ENCODE measurements around the gene PPFIA1.
A peak's percentile ranks its signal among the peaks of the same experiment; 100 is the strongest.
"Not testable (repeated sequence)": the region's sequence is repeated elsewhere in the genome, so short reads cannot be mapped to it uniquely, and the experiment has no call there.

PPFIA1 gene

GRCh38 chr11:70292863-70293262 lies 22.4 kb downstream of the PPFIA1 start:
- Histone ChIP-seq H3K9me3 (ENCODE audit: control insufficient read depth in 5 of 5, low read length in 5 of 5) (no peaks in the 10 kb centered on the region), H3K4me3 (ENCODE audit: low read depth in 1 of 5, low read length in 5 of 5) (no peak overlapping the region), H3K9ac (ENCODE audit: low read length in 5 of 5) (no peak overlapping the region), H3K4me1 (ENCODE audit: control insufficient read depth in 5 of 5, insufficient read depth in 5 of 5, low read length in 5 of 5) (peaks cover 0 to 5% (median 2%) of the 10 kb centered on the region in 5 donors), H3K36me3 (ENCODE audit: control insufficient read depth in 5 of 5, insufficient read depth in 5 of 5, low read length in 5 of 5) (peaks cover 0 to 47% (median 19%) of the 10 kb centered on the region in 5 donors), H3K27me3 (ENCODE audit: control insufficient read depth in 5 of 5, insufficient read depth in 4 of 5, low read length in 5 of 5) (no peaks in the 10 kb centered on the region), H3K27ac (ENCODE audit: low read depth, low read length) (no peak overlapping the region)

GRCh38 chr11:70295166-70295565 lies 24.7 kb downstream of the PPFIA1 start:
- H3K36me3 ChIP-seq (ENCODE audit: control insufficient read depth in 5 of 5, insufficient read depth in 5 of 5, low read length in 5 of 5) = peaks cover 0 to 53% (median 23%) of the 10 kb centered on the region in 5 donors
- H3K9me3 ChIP-seq (ENCODE audit: control insufficient read depth in 5 of 5, low read length in 5 of 5); H3K9ac ChIP-seq (ENCODE audit: low read length in 5 of 5); H3K4me3 ChIP-seq (ENCODE audit: low read depth in 1 of 5, low read length in 5 of 5); H3K4me1 ChIP-seq (ENCODE audit: control insufficient read depth in 5 of 5, insufficient read depth in 5 of 5, low read length in 5 of 5); H3K27me3 ChIP-seq (ENCODE audit: control insufficient read depth in 5 of 5, insufficient read depth in 4 of 5, low read length in 5 of 5); H3K27ac ChIP-seq (ENCODE audit: low read depth, low read length): not testable (repeated sequence)

- H3K9ac ChIP-seq (ENCODE audit: low read length in 5 of 5) = no peak overlapping the region
- H3K4me3 ChIP-seq (ENCODE audit: low read depth in 1 of 5, low read length in 5 of 5) = no peak overlapping the region
- peaks cover 0 to 51% (median 25%) of the 10 kb centered on the region in 5 donors for H3K36me3 ChIP-seq (ENCODE audit: control insufficient read depth in 5 of 5, insufficient read depth in 5 of 5, low read length in 5 of 5)
- H3K4me1 ChIP-seq (ENCODE audit: control insufficient read depth in 5 of 5, insufficient read depth in 5 of 5, low read length in 5 of 5) = peaks cover 0 to 11% (median 2%) of the 10 kb centered on the region in 5 donors
- no peaks in the 10 kb centered on the region for H3K27me3 ChIP-seq (ENCODE audit: control insufficient read depth in 5 of 5, insufficient read depth in 4 of 5, low read length in 5 of 5)
- H3K27ac ChIP-seq (ENCODE audit: low read depth, low read length) = no peak overlapping the region
- H3K9me3 ChIP-seq (ENCODE audit: control insufficient read depth in 5 of 5, low read length in 5 of 5) = no peaks in the 10 kb centered on the region
Observed at GRCh38 chr11:70296681-70297080, 26.2 kb downstream of the PPFIA1 start.

GRCh38 chr11:70297341-70297740 lies 26.9 kb downstream of the PPFIA1 start:
- Histone ChIP-seq H3K9ac (ENCODE audit: low read length in 5 of 5) (no peak overlapping the region), H3K9me3 (ENCODE audit: control insufficient read depth in 5 of 5, low read length in 5 of 5) (no peaks in the 10 kb centered on the region), H3K27me3 (ENCODE audit: control insufficient read depth in 5 of 5, insufficient read depth in 4 of 5, low read length in 5 of 5) (no peaks in the 10 kb centered on the region), H3K27ac (ENCODE audit: low read depth, low read length) (no peak overlapping the region), H3K4me1 (ENCODE audit: control insufficient read depth in 5 of 5, insufficient read depth in 5 of 5, low read length in 5 of 5) (peaks cover 2 to 18% (median 7%) of the 10 kb centered on the region in 5 donors), H3K36me3 (ENCODE audit: control insufficient read depth in 5 of 5, insufficient read depth in 5 of 5, low read length in 5 of 5) (peaks cover 0 to 51% (median 24%) of the 10 kb centered on the region in 5 donors), H3K4me3 (ENCODE audit: low read depth in 1 of 5, low read length in 5 of 5) (no peak overlapping the region)

GRCh38 chr11:70298243-70298915 lies 27.9 kb downstream of the PPFIA1 start:
- Histone ChIP-seq H3K9ac (ENCODE audit: low read length in 5 of 5) (no peak overlapping the region), H3K9me3 (ENCODE audit: control insufficient read depth in 5 of 5, low read length in 5 of 5) (no peaks in the 10 kb centered on the region), H3K4me3 (ENCODE audit: low read depth in 1 of 5, low read length in 5 of 5) (no peak overlapping the region), H3K36me3 (ENCODE audit: control insufficient read depth in 5 of 5, insufficient read depth in 5 of 5, low read length in 5 of 5) (peaks cover 0 to 41% (median 16%) of the 10 kb centered on the region in 5 donors), H3K4me1 (ENCODE audit: control insufficient read depth in 5 of 5, insufficient read depth in 5 of 5, low read length in 5 of 5) (peaks cover 2 to 20% (median 13%) of the 10 kb centered on the region in 5 donors), H3K27me3 (ENCODE audit: control insufficient read depth in 5 of 5, insufficient read depth in 4 of 5, low read length in 5 of 5) (no peaks in the 10 kb centered on the region), H3K27ac (ENCODE audit: low read depth, low read length) (no peak overlapping the region)

- Histone ChIP-seq H3K9me3 (ENCODE audit: control insufficient read depth in 5 of 5, low read length in 5 of 5) (no peaks in the 10 kb centered on the region), H3K27ac (ENCODE audit: low read depth, low read length) (no peak overlapping the region), H3K4me1 (ENCODE audit: control insufficient read depth in 5 of 5, insufficient read depth in 5 of 5, low read length in 5 of 5) (peaks cover 2 to 23% (median 15%) of the 10 kb centered on the region in 5 donors), H3K9ac (ENCODE audit: low read length in 5 of 5) (no peak overlapping the region), H3K36me3 (ENCODE audit: control insufficient read depth in 5 of 5, insufficient read depth in 5 of 5, low read length in 5 of 5) (peaks cover 0 to 36% (median 16%) of the 10 kb centered on the region in 5 donors), H3K27me3 (ENCODE audit: control insufficient read depth in 5 of 5, insufficient read depth in 4 of 5, low read length in 5 of 5) (no peaks in the 10 kb centered on the region), H3K4me3 (ENCODE audit: low read depth in 1 of 5, low read length in 5 of 5) (no peak overlapping the region)
Observed at GRCh38 chr11:70299636-70300035, 29.1 kb downstream of the PPFIA1 start.

GRCh38 chr11:70301191-70301590 lies 30.7 kb downstream of the PPFIA1 start:
- H3K4me1 ChIP-seq (ENCODE audit: control insufficient read depth in 5 of 5, insufficient read depth in 5 of 5, low read length in 5 of 5) = peaks cover 2 to 23% (median 15%) of the 10 kb centered on the region in 5 donors
- H3K36me3 ChIP-seq (ENCODE audit: control insufficient read depth in 5 of 5, insufficient read depth in 5 of 5, low read length in 5 of 5) = peaks cover 0 to 43% (median 16%) of the 10 kb centered on the region in 5 donors
- no peak overlapping the region for H3K27ac ChIP-seq (ENCODE audit: low read depth, low read length)
- no peaks in the 10 kb centered on the region for H3K9me3 ChIP-seq (ENCODE audit: control insufficient read depth in 5 of 5, low read length in 5 of 5)
- no peaks in the 10 kb centered on the region for H3K27me3 ChIP-seq (ENCODE audit: control insufficient read depth in 5 of 5, insufficient read depth in 4 of 5, low read length in 5 of 5)
- H3K4me3 ChIP-seq (ENCODE audit: low read depth in 1 of 5, low read length in 5 of 5) = no peak overlapping the region
- H3K9ac ChIP-seq (ENCODE audit: low read length in 5 of 5) = no peak overlapping the region

GRCh38 chr11:70301721-70302418 lies 31.4 kb downstream of the PPFIA1 start:
- Histone ChIP-seq H3K27ac (ENCODE audit: low read depth, low read length) (no peak overlapping the region), H3K4me3 (ENCODE audit: low read depth in 1 of 5, low read length in 5 of 5) (no peak overlapping the region), H3K36me3 (ENCODE audit: control insufficient read depth in 5 of 5, insufficient read depth in 5 of 5, low read length in 5 of 5) (peaks cover 0 to 44% (median 16%) of the 10 kb centered on the region in 5 donors), H3K4me1 (ENCODE audit: control insufficient read depth in 5 of 5, insufficient read depth in 5 of 5, low read length in 5 of 5) (peaks cover 2 to 23% (median 15%) of the 10 kb centered on the region in 5 donors), H3K9ac (ENCODE audit: low read length in 5 of 5) (no peak overlapping the region), H3K9me3 (ENCODE audit: control insufficient read depth in 5 of 5, low read length in 5 of 5) (no peaks in the 10 kb centered on the region), H3K27me3 (ENCODE audit: control insufficient read depth in 5 of 5, insufficient read depth in 4 of 5, low read length in 5 of 5) (no peaks in the 10 kb centered on the region)

- Histone ChIP-seq H3K27ac (ENCODE audit: low read depth, low read length) (no peak overlapping the region), H3K4me3 (ENCODE audit: low read depth in 1 of 5, low read length in 5 of 5) (no peak overlapping the region), H3K36me3 (ENCODE audit: control insufficient read depth in 5 of 5, insufficient read depth in 5 of 5, low read length in 5 of 5) (peaks cover 0 to 44% (median 16%) of the 10 kb centered on the region in 5 donors), H3K4me1 (ENCODE audit: control insufficient read depth in 5 of 5, insufficient read depth in 5 of 5, low read length in 5 of 5) (peaks cover 2 to 23% (median 16%) of the 10 kb centered on the region in 5 donors), H3K27me3 (ENCODE audit: control insufficient read depth in 5 of 5, insufficient read depth in 4 of 5, low read length in 5 of 5) (no peaks in the 10 kb centered on the region), H3K9me3 (ENCODE audit: control insufficient read depth in 5 of 5, low read length in 5 of 5) (no peaks in the 10 kb centered on the region), H3K9ac (ENCODE audit: low read length in 5 of 5) (no peak overlapping the region)
Observed at GRCh38 chr11:70302419-70302752, 31.9 kb downstream of the PPFIA1 start.

GRCh38 chr11:70303070-70303469 lies 32.6 kb downstream of the PPFIA1 start:
- peak overlapping the region in 1 of 5 donors; percentile 28 for H3K9ac ChIP-seq (ENCODE audit: low read length in 5 of 5)
- H3K4me3 ChIP-seq (ENCODE audit: low read depth in 1 of 5, low read length in 5 of 5) = no peak overlapping the region
- H3K27me3 ChIP-seq (ENCODE audit: control insufficient read depth in 5 of 5, insufficient read depth in 4 of 5, low read length in 5 of 5) = no peaks in the 10 kb centered on the region
- H3K9me3 ChIP-seq (ENCODE audit: control insufficient read depth in 5 of 5, low read length in 5 of 5) = no peaks in the 10 kb centered on the region
- peaks cover 2 to 23% (median 16%) of the 10 kb centered on the region in 5 donors for H3K4me1 ChIP-seq (ENCODE audit: control insufficient read depth in 5 of 5, insufficient read depth in 5 of 5, low read length in 5 of 5)
- peaks cover 0 to 40% (median 14%) of the 10 kb centered on the region in 5 donors for H3K36me3 ChIP-seq (ENCODE audit: control insufficient read depth in 5 of 5, insufficient read depth in 5 of 5, low read length in 5 of 5)
- H3K27ac ChIP-seq (ENCODE audit: low read depth, low read length) = peak overlapping the region; percentile 27

Data from subcutaneous abdominal adipose tissue (tissue), 5 donors.